ENCODE results near the gene PIP4K2B.

Gene PIP4K2B

GRCh38 chr17:38777641-38778250, 21.6 kb downstream of the PIP4K2B start:
- DNase-seq: no peak

- DNase-seq: no peak
These were observed 26.1 kb downstream of the PIP4K2B start for GRCh38 chr17:38773258-38773657.

GRCh38 chr17:38768417-38768816, 30.9 kb downstream of the PIP4K2B start:
- DNase-seq: no peak

GRCh38 chr17:38766341-38766740, 33.0 kb downstream of the PIP4K2B start:
- DNase-seq: no peak

GRCh38 chr17:38762231-38762630, 37.1 kb downstream of the PIP4K2B start:
- no peak for DNase-seq

- peak in 1 of 2 experiments; percentile 18 for DNase-seq
These were observed 37.7 kb downstream of the PIP4K2B start for GRCh38 chr17:38761612-38762011.

- no peak for DNase-seq
These were observed 46.3 kb downstream of the PIP4K2B start for GRCh38 chr17:38753071-38753506.

GRCh38 chr17:38752308-38753070, 46.9 kb downstream of the PIP4K2B start, which contains the start of gene PSMB3:
Gene PSMB3 (plus strand): TSS chr17:38752741. CDS start chr17:38752827, 86 bp downstream.
- DNase-seq: peak; percentile 94 to 98

- DNase-seq: peak; percentile 68 to 85
These were observed 47.5 kb downstream of the PIP4K2B start for GRCh38 chr17:38751808-38752307.

GRCh38 chr17:38751144-38751807, 48.1 kb downstream of the PIP4K2B start:
- DNase-seq: no peak

GRCh38 chr17:38750312-38751121, 48.8 kb downstream of the PIP4K2B start:
- DNase-seq: no peak

- no peak for DNase-seq
These were observed 49.4 kb downstream of the PIP4K2B start for GRCh38 chr17:38750044-38750311.

- no peak for DNase-seq
These were observed 49.9 kb downstream of the PIP4K2B start for GRCh38 chr17:38749223-38750043.

GRCh38 chr17:38748892-38749222, 50.5 kb downstream of the PIP4K2B start:
- DNase-seq: no peak

GRCh38 chr17:38748149-38748891, 51.0 kb downstream of the PIP4K2B start, which contains the start of gene PCGF2:
Gene PCGF2 (minus strand): TSS chr17:38748336. CDS start chr17:38740402, 7,934 bp downstream.
- no peak for DNase-seq

GRCh38 chr17:38747463-38748148, 51.8 kb downstream of the PIP4K2B start:
- DNase-seq: no peak

- DNase-seq: no peak
These were observed 52.4 kb downstream of the PIP4K2B start for GRCh38 chr17:38746849-38747462.

GRCh38 chr17:38746004-38746848, 53.1 kb downstream of the PIP4K2B start:
- DNase-seq: no peak

- no peak for DNase-seq
These were observed 53.8 kb downstream of the PIP4K2B start for GRCh38 chr17:38745545-38745944.
